HG02981 (cell line): ENCODE results near the gene UNC5A.

Source experiments
- ATAC-seq: cut with Tn5 transposase; IDR thresholded peaks from one replicate; pipeline ENCODE4 v1.9.1; 2021; ENCODE audit warnings: mild to moderate bottlenecking, moderate library complexity; ENCODE audit not compliant: unreplicated experiment

The UNC5A gene

DNA sequence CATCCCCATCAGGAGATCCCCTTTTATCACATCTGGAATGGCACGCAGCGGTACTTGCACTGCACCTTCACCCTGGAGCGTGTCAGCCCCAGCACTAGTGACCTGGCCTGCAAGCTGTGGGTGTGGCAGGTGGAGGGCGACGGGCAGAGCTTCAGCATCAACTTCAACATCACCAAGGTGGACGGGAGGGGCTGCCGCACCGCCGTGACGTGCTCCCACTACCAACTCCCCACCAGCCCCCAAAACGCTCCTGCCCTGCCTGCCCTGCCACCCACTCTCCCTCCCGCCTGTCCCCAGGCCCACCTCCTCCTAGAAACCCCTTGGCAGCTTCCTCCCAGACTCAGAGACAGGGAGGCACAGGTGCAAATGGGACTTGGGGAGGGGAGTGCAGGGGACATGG lies 68.1 kb downstream of the UNC5A start:
- no peak for ATAC-seq

DNA sequence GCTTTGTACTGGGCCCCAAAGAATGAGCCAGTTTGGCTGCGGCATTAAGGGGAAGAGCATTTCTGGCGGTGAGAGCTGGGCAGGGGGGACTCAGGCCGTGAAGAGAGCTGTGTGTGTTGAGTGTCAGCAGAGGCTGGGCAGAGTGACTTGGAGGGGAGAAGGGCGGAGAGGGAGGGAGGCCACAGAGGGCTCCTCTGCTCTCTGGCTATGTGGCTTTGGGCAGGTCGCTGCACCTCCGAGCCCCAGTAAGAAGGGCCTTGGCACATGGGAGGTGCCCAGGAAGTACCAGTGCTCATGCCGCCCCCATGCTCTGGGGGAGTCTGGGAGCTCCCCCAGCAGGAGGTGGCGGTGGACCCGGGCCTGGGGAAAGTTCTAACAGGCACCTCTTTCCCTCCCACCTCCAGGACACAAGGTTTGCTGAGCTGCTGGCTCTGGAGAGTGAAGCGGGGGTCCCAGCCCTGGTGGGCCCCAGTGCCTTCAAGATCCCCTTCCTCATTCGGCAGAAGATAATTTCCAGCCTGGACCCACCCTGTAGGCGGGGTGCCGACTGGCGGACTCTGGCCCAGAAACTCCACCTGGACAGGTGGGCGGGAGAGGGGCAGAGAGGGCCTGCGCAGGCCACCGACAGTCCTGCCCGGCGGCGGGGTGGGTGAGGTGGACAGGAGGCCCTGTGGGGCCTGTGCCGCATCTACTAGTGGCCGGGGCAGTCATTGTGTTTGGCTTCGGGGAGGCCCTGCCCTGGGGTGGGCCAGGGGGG lies 68.7 kb downstream of the UNC5A start:
- ATAC-seq = no peak

DNA sequence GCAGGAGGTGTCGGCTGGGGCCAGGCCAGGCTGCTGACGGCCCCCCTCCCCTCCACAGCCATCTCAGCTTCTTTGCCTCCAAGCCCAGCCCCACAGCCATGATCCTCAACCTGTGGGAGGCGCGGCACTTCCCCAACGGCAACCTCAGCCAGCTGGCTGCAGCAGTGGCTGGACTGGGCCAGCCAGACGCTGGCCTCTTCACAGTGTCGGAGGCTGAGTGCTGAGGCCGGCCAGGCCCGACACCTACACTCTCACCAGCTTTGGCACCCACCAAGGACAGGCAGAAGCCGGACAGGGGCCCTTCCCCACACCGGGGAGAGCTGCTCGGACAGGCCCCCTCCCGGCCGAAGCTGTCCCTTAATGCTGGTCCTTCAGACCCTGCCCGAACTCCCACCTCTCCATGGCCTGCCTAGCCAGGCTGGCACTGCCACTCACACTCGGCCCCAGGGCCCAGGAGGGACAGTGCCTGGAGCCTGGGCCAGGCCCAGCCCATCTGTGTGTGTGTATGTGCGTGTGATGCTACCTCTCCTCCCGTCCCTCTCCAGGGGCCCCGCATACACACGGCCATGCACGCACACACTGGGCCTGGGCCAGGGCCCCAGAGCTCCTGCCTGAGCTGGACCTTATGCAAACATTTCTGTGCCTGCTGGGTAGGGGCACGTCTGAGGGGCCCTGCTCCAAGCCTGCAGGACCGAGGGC lies 69.5 kb downstream of the UNC5A start:
- no peak for ATAC-seq

DNA sequence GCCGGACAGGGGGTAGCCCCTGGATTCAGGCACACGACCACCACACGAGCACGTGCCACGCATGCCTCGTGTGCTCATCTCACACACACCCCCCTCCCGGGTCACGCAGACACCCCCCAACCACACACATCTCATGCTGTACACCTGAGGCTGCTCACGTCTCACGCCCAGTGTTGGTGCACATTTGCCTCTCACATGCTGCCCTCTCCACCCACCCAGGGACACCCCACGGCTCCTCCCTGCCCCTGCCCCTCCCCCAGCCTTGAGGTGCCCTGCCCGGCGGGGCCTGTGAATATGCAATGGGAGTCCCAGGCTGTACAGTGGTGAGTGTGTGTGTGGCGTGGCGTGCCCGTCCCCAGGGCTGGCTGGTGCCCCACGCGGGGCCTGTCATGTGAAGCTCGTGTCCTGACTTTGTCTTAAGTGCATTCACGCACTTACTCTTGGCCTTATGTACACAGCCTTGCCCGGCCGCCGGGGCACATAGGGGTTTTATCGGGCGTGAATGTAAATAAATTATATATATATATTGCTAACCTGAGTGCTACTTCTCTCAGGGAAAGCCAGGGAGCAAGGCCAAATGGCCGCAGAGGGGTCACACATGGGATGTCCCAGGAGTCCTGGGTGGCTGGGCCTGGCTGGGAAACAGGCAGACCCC lies 70.1 kb downstream of the UNC5A start:
- no peak for ATAC-seq

DNA sequence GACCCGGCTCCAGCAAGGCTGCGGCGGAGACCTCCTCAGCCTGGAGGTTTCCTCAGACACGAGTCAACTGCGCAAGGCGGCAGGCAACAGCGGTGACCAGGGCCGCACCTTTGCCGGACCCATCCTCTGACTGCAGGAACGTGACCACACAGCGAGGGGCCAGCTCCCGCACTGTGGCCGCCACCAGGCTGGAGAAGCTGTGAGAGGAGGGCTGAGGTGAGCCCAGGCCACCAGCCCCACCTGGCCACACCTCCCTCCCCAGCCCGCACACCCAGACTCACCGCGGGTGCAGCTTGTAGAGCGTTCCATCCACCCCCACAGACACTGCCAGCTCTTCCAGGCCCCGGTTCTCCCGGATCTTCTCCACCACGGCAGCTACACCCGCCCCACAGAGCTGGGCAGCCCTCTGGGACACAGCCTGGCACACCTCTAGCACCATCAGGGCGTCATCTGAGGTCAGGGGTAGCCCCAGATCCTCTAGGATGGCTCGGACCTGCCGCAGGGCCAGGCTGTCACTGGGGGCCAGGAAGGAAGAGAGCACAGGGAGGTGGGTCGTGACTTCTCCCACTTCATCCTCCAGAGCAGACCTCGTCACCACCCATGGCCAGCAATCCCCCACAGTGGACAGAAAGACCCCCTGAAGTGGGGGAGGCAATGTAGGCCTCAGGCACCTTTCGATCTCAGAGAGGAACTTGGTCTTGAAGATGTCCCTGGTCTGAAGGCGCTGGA lies 70.8 kb downstream of the UNC5A start:
- ATAC-seq = no peak

DNA sequence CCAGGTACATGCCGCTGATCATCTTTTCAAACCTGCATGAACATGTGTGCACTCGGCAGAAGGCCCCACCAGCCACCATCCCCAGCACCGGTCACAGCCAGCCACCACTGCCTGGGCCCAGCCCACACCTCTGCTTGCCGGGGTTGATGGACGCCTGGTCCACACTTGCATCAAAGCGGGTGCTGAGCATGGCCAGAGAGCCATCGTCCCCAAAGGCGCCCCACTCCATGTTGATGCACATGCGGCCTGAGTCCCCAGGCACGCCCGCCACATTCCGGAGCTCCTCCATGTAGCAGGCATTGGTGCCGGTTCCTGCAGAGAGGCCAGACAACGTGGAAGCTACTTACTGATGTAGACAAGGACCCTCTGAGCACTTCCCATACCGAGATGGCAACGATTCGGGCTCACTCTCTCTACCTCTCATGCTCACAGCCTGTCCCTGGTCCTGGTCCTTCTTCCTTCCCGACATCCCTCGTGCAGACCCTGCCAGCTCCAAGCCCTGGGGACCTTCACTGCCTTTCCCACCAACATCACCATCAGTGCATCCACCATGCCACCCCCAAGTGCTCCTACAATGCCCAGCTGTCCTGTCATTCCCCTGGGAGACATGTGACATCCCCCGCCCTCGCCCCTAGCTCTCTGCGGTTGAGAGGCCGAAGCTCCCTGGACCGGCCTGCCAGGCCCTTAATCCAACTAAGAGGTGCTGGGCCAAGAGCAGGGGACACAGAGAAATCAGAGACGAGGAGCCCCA lies 71.6 kb downstream of the UNC5A start:
- ATAC-seq = no peak

DNA sequence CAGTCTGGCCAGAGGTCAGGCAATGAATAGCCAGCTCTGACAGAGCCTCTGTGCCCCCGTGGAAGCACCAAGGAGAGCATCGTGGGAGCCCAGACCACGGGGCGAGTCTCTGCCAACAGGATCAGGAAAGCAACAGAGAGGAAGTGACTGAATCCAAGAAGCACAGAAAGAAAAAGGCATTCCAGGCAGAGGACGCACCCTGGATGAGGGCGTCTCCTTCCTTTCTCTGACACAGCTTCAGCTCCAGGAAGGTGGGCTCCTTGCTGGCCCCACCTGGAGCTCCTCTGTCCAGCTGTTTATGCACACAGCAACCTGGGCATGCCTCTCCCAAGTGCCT lies 72.2 kb downstream of the UNC5A start:
- no peak for ATAC-seq

DNA sequence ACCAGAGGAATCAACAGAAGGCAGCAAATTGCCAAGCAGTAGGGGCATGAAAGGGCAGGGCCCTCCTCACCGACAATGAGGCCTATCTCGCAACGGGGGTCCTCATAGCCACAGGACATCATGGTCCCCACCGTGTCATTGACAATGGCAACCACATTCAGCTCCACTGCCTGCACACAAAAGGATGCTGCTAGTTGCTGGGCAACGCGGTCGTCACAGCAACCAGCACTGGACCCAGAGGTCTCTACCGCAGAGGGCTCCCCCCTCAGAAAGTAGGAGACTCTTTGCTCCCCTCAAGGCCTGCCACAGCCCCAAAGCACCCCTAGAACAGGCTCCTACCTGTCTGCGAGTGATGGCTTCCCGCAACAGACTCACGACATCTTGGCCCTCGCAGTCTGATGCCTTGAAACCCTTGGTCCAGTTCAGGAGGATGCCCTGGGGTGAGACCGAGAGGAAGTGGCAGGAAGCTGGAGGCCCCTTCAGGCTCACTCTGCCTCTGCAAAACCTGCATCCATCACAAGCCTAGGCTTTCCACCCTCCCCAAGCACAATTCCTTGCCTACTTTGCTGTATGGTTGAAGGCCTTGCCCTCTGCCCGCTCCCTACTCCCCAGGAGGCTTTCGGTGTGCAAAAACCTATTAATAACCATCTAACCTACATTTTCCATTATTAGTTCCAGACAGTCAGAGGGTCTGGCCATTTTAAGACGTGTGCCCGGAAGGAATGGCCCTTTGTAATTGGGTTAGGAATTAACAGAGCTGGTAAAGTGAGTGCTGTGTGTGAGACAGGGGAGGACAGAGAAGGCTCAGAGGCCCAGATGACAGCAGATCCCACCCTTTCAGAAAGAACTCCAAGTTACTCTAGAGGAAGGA lies 73.6 kb downstream of the UNC5A start:
- no peak for ATAC-seq

DNA sequence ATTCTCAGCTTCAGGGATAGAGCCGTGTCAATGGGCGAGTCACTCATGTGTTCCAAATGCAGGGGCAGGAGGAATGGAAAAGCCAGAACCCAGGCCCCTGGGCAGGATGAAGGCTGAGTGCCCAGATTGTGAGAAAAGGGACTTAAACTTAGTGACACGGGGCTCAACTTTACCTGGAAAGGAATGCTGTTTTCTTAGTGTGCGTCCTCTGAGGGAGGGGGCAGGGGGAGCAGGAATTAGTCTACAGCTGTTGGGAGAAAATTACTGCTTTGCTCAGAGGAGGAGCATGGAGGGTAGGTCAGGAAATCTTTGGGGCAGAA lies 74.2 kb downstream of the UNC5A start:
- ATAC-seq = no peak

DNA sequence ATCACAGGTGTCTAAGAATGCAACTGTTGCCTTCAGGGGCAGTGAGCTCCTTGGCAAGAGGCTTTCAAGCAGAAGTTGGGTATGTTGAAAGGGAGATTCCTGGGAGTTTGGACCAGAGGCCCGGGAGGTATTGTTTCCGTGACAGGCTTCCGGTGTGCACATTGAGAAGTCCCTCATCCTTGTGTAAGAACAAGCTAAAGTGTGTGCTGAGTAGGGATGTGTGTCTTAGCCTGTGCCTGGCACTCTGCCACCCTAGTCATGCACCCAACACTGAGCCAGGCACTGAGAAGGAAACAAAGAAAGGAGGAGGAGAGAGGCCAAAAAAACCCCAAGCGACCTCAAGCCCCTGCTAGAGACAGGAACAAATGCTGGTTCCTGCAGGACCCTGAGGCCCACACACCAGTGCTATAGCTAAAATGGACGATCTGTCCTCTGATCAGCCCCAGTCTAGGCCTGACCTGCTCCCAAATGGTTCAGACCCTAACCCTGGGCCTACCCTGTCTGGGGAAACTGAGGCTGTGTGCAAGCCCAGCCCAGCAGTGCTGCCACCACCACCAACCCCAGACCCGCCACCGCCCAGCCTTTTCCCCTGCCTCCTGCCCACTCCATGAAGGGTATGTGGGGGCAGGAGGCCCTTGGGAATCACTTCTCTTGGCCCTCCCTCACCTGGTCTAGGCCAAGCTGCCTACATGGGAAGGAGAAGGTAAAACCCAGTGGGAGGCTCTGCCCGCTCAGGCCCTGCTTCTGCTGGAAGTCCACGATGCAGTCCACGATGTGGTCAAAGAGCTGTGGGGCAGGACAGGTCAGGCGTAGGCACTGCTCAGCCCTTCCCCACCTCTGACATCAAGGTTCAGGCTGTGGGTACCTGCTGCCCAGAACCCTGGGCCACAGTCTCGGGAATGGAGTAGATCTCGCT lies 76.2 kb downstream of the UNC5A start:
- ATAC-seq = no peak

DNA sequence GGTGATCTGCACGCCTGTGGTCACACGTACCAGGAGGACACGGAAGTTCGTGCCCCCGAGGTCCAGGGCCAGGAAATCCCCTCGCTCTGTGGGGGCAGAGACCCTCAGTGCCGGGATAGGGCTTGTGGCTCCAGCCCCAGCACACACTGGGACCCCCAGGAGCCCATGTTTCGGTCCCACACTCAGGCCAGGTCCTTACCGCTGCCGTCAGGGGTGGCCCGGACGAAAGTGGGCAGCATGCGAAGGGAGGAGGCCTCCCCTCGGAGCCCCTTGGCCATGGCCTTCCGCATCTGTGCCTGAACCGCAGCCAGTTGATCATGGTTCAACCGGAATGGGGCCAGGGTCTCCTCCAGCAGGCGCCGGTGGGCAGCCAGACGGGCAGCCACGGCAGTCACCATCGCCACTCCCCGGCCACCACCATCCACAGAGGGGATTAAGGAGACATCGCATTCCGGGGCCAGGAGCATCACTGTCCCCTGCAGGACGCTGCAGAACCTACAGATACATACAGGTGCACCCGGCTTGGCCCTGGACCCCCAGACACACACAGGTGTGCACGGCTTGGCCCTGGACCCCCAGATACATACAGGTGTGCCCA lies 77.0 kb downstream of the UNC5A start:
- ATAC-seq = no peak

DNA sequence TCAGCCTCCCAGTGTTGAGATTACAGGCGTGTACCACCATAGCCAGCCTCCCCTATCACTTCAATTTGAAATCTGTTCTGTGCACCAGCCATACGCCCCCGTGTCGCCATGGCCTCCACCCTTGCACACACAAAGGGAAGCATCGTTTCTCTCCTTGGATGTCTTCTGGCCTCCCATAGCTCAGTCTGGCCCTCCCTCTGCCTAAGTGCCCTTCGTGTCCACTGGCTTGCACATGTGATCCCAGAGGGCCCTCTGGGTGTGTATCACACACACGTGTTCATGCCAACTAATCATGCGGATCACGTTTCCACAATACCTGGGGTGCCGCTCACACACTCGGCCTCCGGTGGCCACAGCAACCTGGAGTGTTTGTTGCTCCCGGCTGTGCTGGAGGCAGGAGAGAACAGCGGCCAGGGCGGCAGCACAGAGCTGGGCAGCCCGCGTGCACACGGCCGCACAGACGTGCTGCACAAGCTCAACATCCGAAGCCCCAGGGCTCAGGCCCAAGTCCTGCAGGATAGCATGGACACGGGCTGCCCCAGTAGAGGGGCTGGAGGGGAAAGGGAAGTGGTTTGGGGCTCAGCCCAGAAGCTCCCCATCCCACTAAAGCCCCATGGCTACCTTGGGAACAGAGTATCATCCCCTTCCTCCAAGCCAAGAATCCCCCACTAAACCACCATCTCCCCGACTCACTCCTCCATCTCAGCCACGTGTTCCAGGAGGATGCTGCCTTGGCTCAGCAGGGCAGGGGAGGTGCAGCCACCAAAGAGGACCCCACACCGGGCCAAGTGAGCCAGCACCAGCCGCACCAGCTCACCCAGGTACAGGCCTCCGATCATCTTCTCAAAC lies 77.9 kb downstream of the UNC5A start:
- no peak for ATAC-seq

DNA sequence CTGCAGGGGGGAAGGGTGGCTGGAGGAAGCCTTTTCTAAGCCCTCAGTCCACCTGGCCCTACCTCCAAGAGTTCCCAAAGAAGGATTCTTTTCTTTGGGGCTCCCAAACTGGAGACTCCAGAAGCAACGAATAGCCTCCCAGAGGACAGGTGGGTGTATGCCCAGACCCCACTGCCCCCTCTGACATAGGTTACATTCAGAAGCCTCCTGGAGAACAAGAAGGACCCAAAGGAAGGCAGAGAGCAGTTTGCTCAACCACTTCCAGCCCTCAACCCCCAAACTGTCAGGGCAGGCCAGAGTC lies 78.5 kb downstream of the UNC5A start:
- ATAC-seq = no peak

DNA sequence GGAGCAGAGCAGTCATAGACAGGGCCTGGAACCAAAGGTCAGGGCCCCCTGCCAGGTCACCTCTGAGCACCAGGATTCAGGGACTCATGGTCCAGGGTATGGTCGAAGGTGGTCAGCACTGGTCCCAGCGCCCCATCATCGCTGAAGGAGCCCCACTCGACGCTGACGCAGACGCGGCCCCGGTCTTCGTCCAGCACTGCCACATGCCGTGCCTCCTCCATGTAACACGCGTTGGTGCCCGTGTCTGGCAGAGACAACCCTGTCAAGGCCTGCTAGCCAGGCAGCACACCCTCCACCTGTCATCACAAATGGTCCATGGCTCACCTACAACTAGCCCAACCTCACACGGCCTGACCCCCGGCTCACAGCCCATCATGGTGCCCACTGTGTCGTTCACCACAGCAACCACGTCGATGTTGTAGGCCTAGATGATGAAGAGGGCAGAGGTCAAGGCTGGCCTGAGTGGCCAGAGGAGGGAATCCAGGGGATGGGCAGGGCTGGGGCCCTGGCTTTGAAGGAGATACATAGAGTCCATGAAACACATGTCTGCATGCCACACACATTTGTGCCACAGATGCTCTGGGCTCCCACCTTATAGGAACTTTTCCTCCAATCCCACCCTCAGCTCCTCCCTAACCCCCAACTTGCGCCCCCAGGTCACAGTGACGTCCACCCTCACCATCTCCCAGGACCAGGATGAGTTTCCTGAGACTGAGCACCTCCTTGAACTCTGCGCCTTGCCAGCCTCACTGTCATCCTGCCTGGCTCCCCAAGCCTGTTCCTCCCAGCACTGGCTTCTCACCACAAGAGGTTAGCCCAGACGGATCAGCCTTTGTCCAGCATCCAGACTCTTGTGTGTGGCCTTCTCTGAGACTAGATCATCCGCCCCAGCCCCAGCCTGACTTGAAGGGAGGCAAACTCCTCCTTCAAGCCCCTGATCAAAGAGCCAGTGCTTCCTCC lies 79.2 kb downstream of the UNC5A start:
- no peak for ATAC-seq

DNA sequence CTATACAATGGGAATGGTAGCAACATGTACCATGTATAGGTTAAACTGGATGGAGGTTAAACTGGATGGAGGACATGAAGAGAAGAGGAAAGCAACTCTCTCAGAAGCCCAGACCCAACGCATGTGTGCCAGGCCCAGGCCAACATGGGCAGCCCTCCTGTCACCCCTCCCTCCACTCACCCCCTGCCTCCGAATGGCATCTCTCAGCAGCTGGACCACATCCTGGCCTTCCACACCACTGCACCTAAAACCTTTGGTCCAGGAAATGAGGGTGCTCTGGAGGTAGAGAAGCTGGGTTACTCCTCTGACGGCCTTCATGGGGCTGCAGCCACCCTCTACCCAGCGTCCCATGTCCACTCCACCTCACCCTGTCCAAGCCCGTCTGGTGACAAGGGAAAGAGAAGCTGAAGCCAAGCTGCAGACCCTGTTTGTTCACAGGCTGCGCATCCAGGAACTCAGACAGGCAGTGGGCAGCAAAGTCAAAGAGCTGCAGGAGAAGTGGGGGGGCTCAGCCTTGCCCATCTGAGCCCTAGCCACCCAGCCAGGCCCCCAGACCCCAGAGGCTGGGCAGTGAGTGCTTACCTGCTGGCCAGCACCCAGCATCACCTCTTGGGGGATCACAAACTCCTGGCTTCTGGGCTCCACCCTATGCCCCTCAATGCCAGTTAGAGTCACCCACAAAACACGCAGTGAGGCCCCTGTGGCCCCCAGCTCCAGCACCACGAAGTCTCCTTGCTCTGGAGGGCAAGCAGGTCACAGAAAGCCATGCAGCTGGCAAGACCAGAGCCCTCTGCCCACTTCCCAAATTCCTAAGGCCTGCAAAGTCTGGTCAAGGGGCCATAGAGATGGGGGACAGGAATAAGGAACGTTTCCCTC lies 80.3 kb downstream of the UNC5A start:
- ATAC-seq = no peak
